H1 (cell line): Measurements from ENCODE around the gene NMU. TPM values are rescaled to one million over a fixed set of nuclear protein-coding genes. Genes with fewer than 3 reads are reported as not detected.

Experiments used
- CTCF ChIA-PET: fragments of 300-600 bp; sonication (Branson Sonifier 250); formaldehyde crosslinking; loops from one replicate; lab custom pipeline; 2021; ENCODE audit not compliant: partially characterized antibody; lab: Charles Lee
- POLR2A ChIA-PET: fragments of 300-600 bp; sonication (Branson Sonifier 250); formaldehyde crosslinking; loops from one replicate; lab custom pipeline; 2021; ENCODE audit warnings: inconsistent platforms; ENCODE audit not compliant: partially characterized antibody; lab: Charles Lee
- DNase-seq, 2 experiments: peaks; one replicate each; pipeline versions ENCODE4 v3.0.0 to v3.0.0-alpha.2; 2010 to 2022; ENCODE audit warnings: low spot score in 2 of 2, low read depth in 1 of 2, mixed read lengths in 1 of 2
- FAIRE-seq: peaks from 2 replicates; lab custom pipeline; 2011; peaks lifted over from hg19 to GRCh38; lab: Jason Lieb, UNC
- H2AFZ ChIP-seq: 2 replicates; pipeline ENCODE4 v1.8.1; 2012; ENCODE audit warnings: low read length, inconsistent platforms
- H2AK5ac ChIP-seq: 2 replicates; pipeline ENCODE4 v1.6.1; 2013; ENCODE audit warnings: low read depth, low read length
- H2BK120ac ChIP-seq: replicated peaks from 2 replicates; pipeline ENCODE3; 2013; ENCODE audit warnings: low read depth, low read length, inconsistent platforms
- H2BK12ac ChIP-seq: 2 replicates; pipeline ENCODE4 v1.6.1; 2013; ENCODE audit warnings: low read depth, low read length
- H2BK15ac ChIP-seq: 2 replicates; pipeline ENCODE4 v1.6.1; 2013; ENCODE audit warnings: low read length
- H2BK20ac ChIP-seq: 2 replicates; pipeline ENCODE4 v1.6.1; 2013; ENCODE audit warnings: low read length
- H2BK5ac ChIP-seq: 2 replicates; pipeline ENCODE4 v1.6.1; 2013; ENCODE audit warnings: low read depth, low read length
- H3K14ac ChIP-seq: 2 replicates; pipeline ENCODE4 v1.6.1; 2013; ENCODE audit warnings: inconsistent platforms; ENCODE audit not compliant: insufficient read length
- H3K18ac ChIP-seq: 2 replicates; pipeline ENCODE4 v1.6.1; 2013; ENCODE audit warnings: low read length; ENCODE audit errors: extremely low read depth
- H3K23ac ChIP-seq: 2 replicates; pipeline ENCODE4 v1.6.1; 2013; ENCODE audit warnings: inconsistent platforms; ENCODE audit not compliant: insufficient read length
- H3K23me2 ChIP-seq: 2 replicates; pipeline ENCODE4 v1.6.1; 2013; ENCODE audit warnings: low read depth, low read length
- H3K27ac ChIP-seq: 2 replicates; pipeline ENCODE4 v1.6.1; 2011; ENCODE audit warnings: low read depth, low read length, inconsistent platforms
- H3K27me3 ChIP-seq, 4 experiments: replicated peaks in 1 of 4; 1 replicate in 1 of 4; 2 replicates in 3 of 4; pipeline versions ENCODE4 v1.6.1 to v1.8.1; 2011 to 2013; ENCODE audit warnings: low read length in 3 of 4, mild to moderate bottlenecking in 3 of 4, inconsistent platforms in 2 of 4, mixed read lengths in 2 of 4, moderate library complexity in 1 of 4; ENCODE audit not compliant: control insufficient read depth in 3 of 4, insufficient read depth in 3 of 4; ENCODE audit errors: extremely low read depth in 1 of 4
- H3K36me3 ChIP-seq, 4 experiments: 2 replicates each; pipeline versions ENCODE4 v1.6.1 to v1.8.1; 2011 to 2013; ENCODE audit warnings: mild to moderate bottlenecking in 4 of 4, low read length in 3 of 4, moderate library complexity in 2 of 4, control low read depth in 1 of 4, inconsistent platforms in 1 of 4; ENCODE audit not compliant: insufficient read depth in 4 of 4, control insufficient read depth in 2 of 4
- H3K4ac ChIP-seq: replicated peaks from 2 replicates; pipeline ENCODE3; 2013; ENCODE audit warnings: low read length, low read depth, mixed read lengths, inconsistent platforms; ENCODE audit not compliant: insufficient read length
- H3K4me1 ChIP-seq, 4 experiments: replicated peaks in 1 of 4; 1 replicate in 1 of 4; 2 replicates in 3 of 4; pipeline versions ENCODE4 v1.6.1 to v1.8.1; 2011 to 2013; ENCODE audit warnings: low read length in 3 of 4, inconsistent platforms in 2 of 4, mixed read lengths in 1 of 4; ENCODE audit not compliant: insufficient read depth in 4 of 4, control insufficient read depth in 3 of 4
- H3K4me2 ChIP-seq, 2 experiments: 2 replicates each; pipeline versions ENCODE4 v1.6.1 to v1.8.1; 2011 to 2013; ENCODE audit warnings: low read depth in 2 of 2, low read length in 2 of 2, control low read depth in 1 of 2, inconsistent platforms in 1 of 2, mild to moderate bottlenecking in 1 of 2; ENCODE audit not compliant: insufficient read depth in 1 of 2
- H3K4me3 ChIP-seq, 4 experiments: fragments of 200-600, 300-600 bp in 1 of 4; sonication (generic), shearing (Covaris generic), sonication (Bioruptor Twin) in 1 of 4; 2 replicates each; pipeline versions ENCODE4 v1.5.1 to v1.8.1; 2011 to 2016; ENCODE audit warnings: low read length in 4 of 4, low read depth in 3 of 4, control low read depth in 2 of 4, inconsistent platforms in 2 of 4, mild to moderate bottlenecking in 2 of 4, mixed read lengths in 1 of 4, moderate library complexity in 1 of 4; ENCODE audit not compliant: insufficient read depth in 2 of 4; ENCODE audit errors: extremely low read depth in 1 of 4
- H3K56ac ChIP-seq: replicated peaks from 2 replicates; pipeline ENCODE3; 2013; ENCODE audit warnings: low read depth, mild to moderate bottlenecking, mixed read lengths, low read length, inconsistent platforms; ENCODE audit not compliant: insufficient read length
- H3K79me1 ChIP-seq: 2 replicates; pipeline ENCODE4 v1.6.1; 2013; ENCODE audit warnings: low read depth, low read length, control low read depth
- H3K79me2 ChIP-seq, 2 experiments: 2 replicates each; pipeline versions ENCODE4 v1.6.1 to v1.8.1; 2012 to 2013; ENCODE audit warnings: low read length in 2 of 2, mild to moderate bottlenecking in 2 of 2, inconsistent platforms in 1 of 2; ENCODE audit not compliant: insufficient read depth in 2 of 2, control insufficient read depth in 1 of 2
- H3K9ac ChIP-seq, 4 experiments: replicated peaks in 1 of 4; 1 replicate in 1 of 4; 2 replicates in 3 of 4; pipeline versions ENCODE4 v1.6.1 to v1.8.1; 2011 to 2013; ENCODE audit warnings: low read depth in 3 of 4, low read length in 3 of 4, control low read depth in 2 of 4, mild to moderate bottlenecking in 2 of 4, moderate library complexity in 2 of 4, inconsistent platforms in 1 of 4; ENCODE audit errors: extremely low read depth in 1 of 4
- H3K9me3 ChIP-seq, 2 experiments: 2 replicates each; pipeline versions ENCODE4 v1.6.1 to v1.8.1; 2012 to 2013; ENCODE audit warnings: mild to moderate bottlenecking in 2 of 2, moderate library complexity in 2 of 2, control low read depth in 1 of 2, inconsistent platforms in 1 of 2, low read depth in 1 of 2, low read length in 1 of 2, mixed read lengths in 1 of 2; ENCODE audit not compliant: insufficient read depth in 2 of 2
- H4K20me1 ChIP-seq, 2 experiments: replicated peaks in 1 of 2; 2 replicates each; pipeline versions ENCODE3 to v1.8.1; 2011 to 2013; ENCODE audit warnings: inconsistent platforms in 2 of 2, low read length in 2 of 2, mild to moderate bottlenecking in 1 of 2; ENCODE audit not compliant: insufficient read depth in 2 of 2, control insufficient read depth in 1 of 2
- H4K5ac ChIP-seq: 2 replicates; pipeline ENCODE4 v1.6.1; 2013; ENCODE audit warnings: low read length, low read depth, mixed read lengths, inconsistent platforms; ENCODE audit not compliant: insufficient read length
- H4K8ac ChIP-seq: 2 replicates; pipeline ENCODE4 v1.8.0; 2013; ENCODE audit warnings: mild to moderate bottlenecking, moderate library complexity, low read length, inconsistent platforms; ENCODE audit not compliant: insufficient read depth; ENCODE audit errors: extremely low read depth
- H4K91ac ChIP-seq: replicated peaks from 2 replicates; pipeline ENCODE3; 2013; ENCODE audit warnings: low read length, mixed read lengths, inconsistent platforms; ENCODE audit not compliant: insufficient read length
- ATF3 ChIP-seq: IDR thresholded peaks from 2 replicates; pipeline ENCODE4 v1.6.1; 2011; ENCODE audit warnings: low read depth, mild to moderate bottlenecking, low read length; ENCODE audit not compliant: insufficient read depth
- CTBP2 ChIP-seq: IDR thresholded peaks from 2 replicates; pipeline ENCODE4 v1.7.0; 2011; ENCODE audit warnings: borderline replicate concordance, mild to moderate bottlenecking, moderate library complexity, mixed read lengths, low read length; ENCODE audit not compliant: insufficient read depth, insufficient read length
- E2F6 ChIP-seq: IDR thresholded peaks from 2 replicates; pipeline ENCODE4 v1.6.1; 2012; ENCODE audit warnings: inconsistent platforms
- HDAC2 ChIP-seq, 2 experiments: fragments of 300-600 bp in 1 of 2; sonication (generic) in 1 of 2; IDR thresholded peaks; 2 replicates each; pipeline ENCODE4 v1.6.1; 2011 to 2012; ENCODE audit warnings: low read depth in 2 of 2, low read length in 2 of 2, mild to moderate bottlenecking in 2 of 2, moderate library complexity in 2 of 2, borderline replicate concordance in 1 of 2, inconsistent platforms in 1 of 2
- JUN ChIP-seq: IDR thresholded peaks from 2 replicates; pipeline ENCODE4 v1.6.1; 2011; ENCODE audit warnings: low read depth, mild to moderate bottlenecking, improper control_type of control experiment, low read length
- NRF1 ChIP-seq: IDR thresholded peaks from 2 replicates; pipeline ENCODE4 v1.6.1; 2011; ENCODE audit warnings: mild to moderate bottlenecking, low read depth, low read length, improper control_type of control experiment
- RFX5 ChIP-seq: IDR thresholded peaks from 2 replicates; pipeline ENCODE4 v1.6.1; 2011; ENCODE audit warnings: low read depth, low read length, improper control_type of control experiment, borderline replicate concordance
- SIX5 ChIP-seq: IDR thresholded peaks from 2 replicates; pipeline ENCODE4 v1.6.1; 2011; ENCODE audit warnings: mild to moderate bottlenecking, low read depth, low read length
- SP1 ChIP-seq: IDR thresholded peaks from 2 replicates; pipeline ENCODE4 v1.6.1; 2011; ENCODE audit warnings: low read depth, low read length
- TAF7 ChIP-seq: optimal IDR thresholded peaks from 2 replicates; pipeline ENCODE3; 2011; ENCODE audit warnings: low read depth, mild to moderate bottlenecking, inconsistent platforms, low read length, moderate library complexity, borderline replicate concordance
- USF2 ChIP-seq: IDR thresholded peaks from 2 replicates; pipeline ENCODE4 v1.6.1; 2011; ENCODE audit warnings: low read length, improper control_type of control experiment
- WGBS, 2 experiments: shearing (Covaris generic) in 1 of 2; methylation state at CpG; one replicate each; pipeline versions ENCODE4 v1.1.6 to v1.1.7; 2013 to 2015; ENCODE audit warnings: low lambda C conversion rate in 2 of 2, mixed read lengths in 2 of 2, inconsistent platforms in 1 of 2, low coverage in 1 of 2, missing lambda C conversion rate in 1 of 2; ENCODE audit not compliant: insufficient replicate concordance in 2 of 2, insufficient coverage in 1 of 2, insufficient read length in 1 of 2; ENCODE audit errors: extremely low coverage in 1 of 2, missing lambda C conversion rate in 1 of 2; 5-methylcytosine and 5-hydroxymethylcytosine counted together
- polyA plus RNA-seq, 7 experiments: library from polyadenylated mRNA; depleted of rRNA in 3 of 7; stranded (reverse) in 5 of 7; unstranded in 2 of 7; fragments of >200 nt in 5 of 7; fragments of 200-250 nt in 2 of 7; gene quantifications; 1 replicate in 5 of 7; 2 replicates in 1 of 7; 4 replicates in 1 of 7; pipeline versions ENCODE4 v1.2.1 to v1.2.3, GENCODE V29; 2011 to 2013; ENCODE audit warnings: missing spikeins in 2 of 7, mixed read lengths in 2 of 7
- total RNA-seq: library from RNA; stranded (reverse); fragmentation: NEBNext Ultra II Directional; extraction: Animal tissue kit (Norgen Biotek cat#: 25700); gene quantifications from 2 replicates; pipeline ENCODE4 v1.2.1, GENCODE V29; 2021

NMU gene
- total and polyA plus RNA-seq, 2 of the 8 experiments (the other 6 are each of a cell fraction or from before 2014, with no cell fraction given): 30.5 to 50.4 TPM

GRCh38 chr4:55654131-55654530, 18.0 kb upstream of the NMU start:
- no peak overlapping the region for H2BK15ac ChIP-seq
- H3K27ac ChIP-seq: no peak overlapping the region
- no peak overlapping the region for H2BK12ac ChIP-seq
- no peak for DNase-seq
- no peak for FAIRE-seq
- no peaks in the 10 kb centered on the region for H3K4me1 ChIP-seq
- no peak overlapping the region for H4K8ac ChIP-seq
- CTCF ChIA-PET: interaction anchor here (0.6 to 2.7 kb wide), 3 partner anchors 14 to 23 kb away, joined by 3 to 8 read pairs (median 4); no protein-coding TSS in a partner anchor
- H3K79me1 ChIP-seq: no peaks in the 10 kb centered on the region
- no peaks in the 10 kb centered on the region for H3K79me2 ChIP-seq
- no peak overlapping the region for H2BK20ac ChIP-seq
- H3K27me3 ChIP-seq: no peaks in the 10 kb centered on the region
- H3K9me3 ChIP-seq: no peaks in the 10 kb centered on the region
- H3K14ac ChIP-seq: no peak overlapping the region
- no peak overlapping the region for H4K5ac ChIP-seq
- no peak overlapping the region for H3K9ac ChIP-seq
- H3K4me2 ChIP-seq: no peak overlapping the region
- no peak overlapping the region for H3K4me3 ChIP-seq
- no peaks in the 10 kb centered on the region for H4K20me1 ChIP-seq
- H3K23ac ChIP-seq: no peak overlapping the region
- no peak overlapping the region for H3K56ac ChIP-seq
- H3K4ac ChIP-seq: no peak overlapping the region
- H3K36me3 ChIP-seq: no peaks in the 10 kb centered on the region
- no peak overlapping the region for H3K18ac ChIP-seq
- 90% methylated on average over 5 of the region's 5 CpGs; no CpG with 5 or more reads in 1 of the 2 experiments for WGBS, 2 experiments
- H2AFZ ChIP-seq: no peak overlapping the region
- no peak overlapping the region for H4K91ac ChIP-seq
- POLR2A ChIA-PET: interaction anchor here (1.1 kb wide), 1 partner anchor 18 kb away, joined by 3 read pairs; the partner anchor contains the start of gene NMU
- no peak overlapping the region for H2BK120ac ChIP-seq
- no peak overlapping the region for H2AK5ac ChIP-seq
- H3K23me2 ChIP-seq: no peaks in the 10 kb centered on the region
- no peak overlapping the region for H2BK5ac ChIP-seq
- no peak for TF ChIP-seq NRF1
- no peak for TF ChIP-seq TAF7
- no peak for TF ChIP-seq E2F6
- TF ChIP-seq CTBP2: no peak
- TF ChIP-seq RFX5: no peak
- TF ChIP-seq ATF3: no peak
- TF ChIP-seq JUN: no peak
- TF ChIP-seq SP1: no peak
- TF ChIP-seq SIX5: no peak
- TF ChIP-seq USF2: no peak
- TF ChIP-seq HDAC2 (IDR thresholded peaks at IDR 0.05; ENCODE audit: borderline replicate concordance in 1 of 2, low read depth in 2 of 2, low read length in 2 of 2): no peak
